Measurements from ENCODE around the gene TWF1. TPM values are rescaled to one million over a fixed set of nuclear protein-coding genes. Genes with fewer than 3 reads are reported as not detected.
"Not testable (repeated sequence)": the region's sequence is repeated elsewhere in the genome, so short reads cannot be mapped to it uniquely, and the experiment has no call there.

TWF1 gene
- 10 to 100 TPM; 12.7 to 30.2 TPM for total RNA-seq

GRCh38 chr12:43805860-43806736, at the start of gene TWF1:
TSS of gene TWF1 (minus strand) at chr12:43806317. CDS start at chr12:43806245, 72 bp downstream.
- Mint-ChIP-seq H3K36me3 (ENCODE audit: low read depth) (peaks cover 40% of the 10 kb centered on the region), H3K27ac (peak within 1 kb of the TSS; percentile 99), H3K4me1 (no peaks in the 10 kb centered on the region), H3K4me3 (peak within 1 kb of the TSS; percentile 95), H3K9me3 (no peaks in the 10 kb centered on the region), H3K27me3 (no peaks in the 10 kb centered on the region)
- ATAC-seq (replicated peaks), result peak; percentile 98

DNA sequence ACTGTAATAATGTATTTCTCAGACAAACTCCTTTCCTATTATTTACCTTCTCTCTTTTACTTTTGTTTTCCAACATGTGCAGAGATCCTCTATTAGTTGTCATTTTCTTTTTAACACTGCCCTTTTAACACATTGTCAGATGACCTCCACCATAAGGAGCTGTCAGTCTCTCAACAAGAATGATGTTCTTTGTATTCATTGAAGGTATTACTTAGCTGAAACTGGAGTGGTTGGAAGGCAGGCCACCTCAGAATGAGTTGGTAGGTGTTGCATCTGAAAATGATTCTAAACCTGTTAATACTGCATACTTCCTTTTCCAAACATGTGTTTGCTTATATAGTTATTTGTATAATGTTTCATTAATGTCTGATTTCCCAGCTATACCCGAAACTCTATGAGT, 46.6 kb upstream of the TWF1 start:
- H3K27ac Mint-ChIP-seq, result no peak overlapping the region
- no peaks in the 10 kb centered on the region for H3K27me3 Mint-ChIP-seq
- no peaks in the 10 kb centered on the region for H3K9me3 Mint-ChIP-seq
- no peak overlapping the region for H3K4me3 Mint-ChIP-seq
- H3K4me1 Mint-ChIP-seq, result no peaks in the 10 kb centered on the region
- H3K36me3 Mint-ChIP-seq (ENCODE audit: low read depth), result no peaks in the 10 kb centered on the region
- no peak for ATAC-seq (replicated peaks)

DNA sequence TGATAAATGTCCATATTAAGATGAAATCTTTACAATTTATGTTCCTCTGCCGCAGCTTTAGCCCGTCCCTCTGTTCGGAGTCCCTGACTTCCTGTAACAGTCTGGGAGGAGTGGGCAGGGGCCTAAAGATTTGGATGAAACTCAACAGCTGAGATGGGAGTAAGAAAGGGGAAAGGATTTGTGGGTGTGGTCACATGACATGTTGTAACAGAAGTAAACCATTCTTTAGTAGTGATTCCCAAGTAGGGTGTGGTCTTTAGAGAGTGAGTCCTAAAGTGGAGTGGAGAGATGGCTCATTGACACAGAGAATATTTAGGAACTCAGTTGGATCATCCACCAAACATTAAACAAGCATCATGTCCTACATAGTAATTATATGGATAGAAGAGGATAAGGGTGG, 42.7 kb upstream of the TWF1 start:
- no peak overlapping the region for H3K4me3 Mint-ChIP-seq
- peaks cover 4% of the 10 kb centered on the region for H3K36me3 Mint-ChIP-seq (ENCODE audit: low read depth)
- ATAC-seq (replicated peaks), result no peak
- H3K9me3 Mint-ChIP-seq, result peaks cover 4% of the 10 kb centered on the region
- H3K4me1 Mint-ChIP-seq, result no peaks in the 10 kb centered on the region
- H3K27ac Mint-ChIP-seq, result no peak overlapping the region
- H3K27me3 Mint-ChIP-seq, result no peaks in the 10 kb centered on the region

DNA sequence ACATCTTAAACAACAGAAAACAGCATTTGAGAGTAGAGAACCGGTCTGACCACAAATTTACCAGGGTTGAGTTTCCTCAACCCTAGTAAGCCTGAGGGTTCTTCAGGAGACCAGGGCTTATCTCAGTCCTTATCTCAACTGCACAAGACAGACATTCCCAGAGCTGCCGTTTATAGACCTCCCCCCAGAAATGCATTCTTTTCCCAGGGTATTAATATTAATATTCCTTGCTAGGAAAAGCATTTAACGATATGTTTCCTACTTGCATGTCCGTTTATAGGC, 42.0 kb upstream of the TWF1 start:
- Mint-ChIP-seq H3K27ac (no peak overlapping the region), H3K9me3 (peaks cover 4% of the 10 kb centered on the region), H3K4me1 (no peaks in the 10 kb centered on the region), H3K36me3 (ENCODE audit: low read depth) (peaks cover 4% of the 10 kb centered on the region), H3K4me3 (no peak overlapping the region), H3K27me3 (no peaks in the 10 kb centered on the region)
- no peak for ATAC-seq (replicated peaks)

- not testable (repeated sequence) for H3K27me3 Mint-ChIP-seq; H3K27ac Mint-ChIP-seq; H3K36me3 Mint-ChIP-seq (ENCODE audit: low read depth); H3K9me3 Mint-ChIP-seq; ATAC-seq (replicated peaks); H3K4me3 Mint-ChIP-seq; H3K4me1 Mint-ChIP-seq
These were observed 41.5 kb upstream of the TWF1 start for GRCh38 chr12:43847425-43848225.

DNA sequence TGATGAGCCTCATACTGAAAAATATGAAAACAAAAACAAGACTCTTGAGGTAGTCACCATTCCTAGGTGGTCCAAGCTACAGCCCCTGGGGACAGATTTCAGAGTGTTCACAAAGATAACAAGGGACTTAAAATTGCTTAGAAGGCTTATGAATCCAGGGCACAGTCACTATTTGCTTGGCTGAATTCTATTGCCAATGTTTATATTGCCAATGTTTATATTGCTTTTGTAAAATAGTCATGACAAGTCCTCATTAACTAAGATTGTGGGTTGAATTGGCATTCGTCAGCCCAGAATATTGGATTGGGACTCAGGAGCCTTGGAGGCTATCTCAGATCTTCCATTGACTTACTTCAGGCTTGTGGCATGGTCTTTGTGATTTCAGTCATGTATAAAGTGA, 36.1 kb upstream of the TWF1 start:
- Mint-ChIP-seq H3K36me3 (ENCODE audit: low read depth) (peaks cover 4% of the 10 kb centered on the region), H3K4me3 (no peak overlapping the region), H3K27ac (no peak overlapping the region), H3K4me1 (peaks cover 8% of the 10 kb centered on the region), H3K9me3 (no peaks in the 10 kb centered on the region), H3K27me3 (no peaks in the 10 kb centered on the region)
- no peak for ATAC-seq (replicated peaks)

- H3K4me3 Mint-ChIP-seq, result no peak overlapping the region
- peaks cover 14% of the 10 kb centered on the region for H3K4me1 Mint-ChIP-seq
- no peak for ATAC-seq (replicated peaks)
- H3K27ac Mint-ChIP-seq, result no peak overlapping the region
- no peaks in the 10 kb centered on the region for H3K9me3 Mint-ChIP-seq
- H3K27me3 Mint-ChIP-seq, result no peaks in the 10 kb centered on the region
- peaks cover 1% of the 10 kb centered on the region for H3K36me3 Mint-ChIP-seq (ENCODE audit: low read depth)
These were observed 35.1 kb upstream of the TWF1 start for GRCh38 chr12:43841253-43841652.

DNA sequence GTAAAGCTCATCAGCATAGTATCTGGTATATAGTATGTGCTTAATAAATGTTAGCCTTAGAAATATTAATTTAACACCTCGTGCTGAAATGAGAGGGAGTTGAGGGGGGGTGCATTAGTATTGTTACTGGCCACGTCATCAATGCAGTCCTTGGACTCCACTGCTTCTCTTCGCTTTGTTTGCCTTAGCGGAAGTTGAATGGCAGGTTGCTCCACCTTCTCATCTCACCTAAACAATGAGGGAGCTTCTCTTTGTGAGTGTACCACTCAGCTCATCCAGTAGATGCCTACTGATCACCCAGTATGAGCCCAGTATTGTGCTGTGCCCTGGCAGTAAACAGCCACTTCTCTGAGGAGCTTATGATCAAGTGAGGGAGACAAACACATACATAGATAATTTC, 34.2 kb upstream of the TWF1 start:
- no peaks in the 10 kb centered on the region for H3K27me3 Mint-ChIP-seq
- no peaks in the 10 kb centered on the region for H3K36me3 Mint-ChIP-seq (ENCODE audit: low read depth)
- H3K4me1 Mint-ChIP-seq, result peaks cover 16% of the 10 kb centered on the region
- no peak for ATAC-seq (replicated peaks)
- no peak overlapping the region for H3K4me3 Mint-ChIP-seq
- no peak overlapping the region for H3K27ac Mint-ChIP-seq
- H3K9me3 Mint-ChIP-seq, result no peaks in the 10 kb centered on the region

DNA sequence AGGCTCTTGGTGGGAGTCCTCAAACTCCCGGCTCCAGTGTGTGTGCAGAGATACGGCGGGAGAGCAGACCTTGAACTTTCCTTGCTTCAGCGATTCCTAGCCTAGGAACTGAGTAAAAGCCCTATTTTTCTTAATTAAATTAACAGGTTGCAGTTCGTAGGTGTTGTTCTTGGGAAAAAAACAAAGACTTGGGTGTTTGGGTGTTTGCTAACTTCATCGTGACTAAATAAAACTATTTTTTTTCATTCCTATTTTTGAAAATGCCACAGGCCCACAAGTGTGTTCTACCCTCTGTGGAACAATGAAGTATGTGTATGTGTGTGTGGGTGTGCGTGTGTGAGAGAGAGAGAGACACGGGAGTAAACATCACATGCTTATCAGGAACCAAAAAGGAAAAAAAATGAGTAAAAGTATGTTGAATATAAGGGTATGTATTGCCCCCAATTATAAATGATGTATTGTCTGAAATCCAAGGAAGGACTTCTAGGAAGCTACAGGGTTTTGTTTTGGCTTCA, 30.4 kb upstream of the TWF1 start:
- H3K36me3 Mint-ChIP-seq (ENCODE audit: low read depth), result no peaks in the 10 kb centered on the region
- H3K27me3 Mint-ChIP-seq, result no peaks in the 10 kb centered on the region
- H3K9me3 Mint-ChIP-seq, result no peaks in the 10 kb centered on the region
- peak overlapping the region; percentile 78 for H3K27ac Mint-ChIP-seq
- H3K4me1 Mint-ChIP-seq, result peaks cover 35% of the 10 kb centered on the region
- ATAC-seq (replicated peaks), result peak; percentile 29
- peak overlapping the region; percentile 79 for H3K4me3 Mint-ChIP-seq

DNA sequence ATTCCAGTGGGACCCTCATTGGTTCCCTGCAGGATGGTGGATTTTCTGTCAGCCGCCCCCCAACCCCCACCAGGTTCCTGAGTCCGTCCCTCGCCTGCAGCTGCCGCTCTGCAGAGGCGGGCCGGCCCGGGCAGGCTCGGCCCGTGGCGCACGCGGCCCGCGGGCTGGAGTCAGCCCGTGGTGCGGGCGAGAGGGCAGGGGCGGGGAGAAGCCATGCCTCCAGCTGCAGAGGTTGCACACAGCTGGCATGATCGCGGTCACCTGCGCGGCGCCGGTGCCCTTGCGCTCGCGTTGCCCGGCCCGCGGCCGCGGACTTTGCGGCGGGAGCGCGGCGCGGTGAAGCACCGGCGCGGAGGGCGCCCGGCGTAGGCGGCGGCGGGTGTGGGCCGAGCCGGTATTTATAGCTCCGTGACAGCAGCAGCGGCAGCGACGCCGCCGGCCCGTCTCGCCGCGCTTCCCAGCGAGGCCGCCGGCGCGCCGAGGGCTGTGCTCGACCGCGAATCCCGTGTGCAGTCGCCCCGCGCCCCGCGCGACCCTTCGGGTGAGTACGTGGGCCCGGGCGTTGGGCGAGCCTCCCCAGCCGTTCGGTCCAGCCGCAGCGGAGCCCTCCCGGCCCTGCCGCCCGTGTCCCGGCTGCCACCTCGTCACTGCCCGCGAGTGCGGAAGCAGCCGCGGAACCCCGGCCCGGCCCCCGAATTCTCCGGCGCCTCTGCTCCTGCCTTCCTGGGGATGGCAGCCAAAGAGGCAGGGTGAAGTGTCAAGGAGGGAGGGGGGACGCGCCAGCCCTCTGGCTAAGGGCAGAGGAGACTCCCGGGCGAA, 29.7 kb upstream of the TWF1 start, which contains the start of gene TMEM117:
Gene TMEM117 (plus strand): TSS at position 426 of the 819 bp plus-strand sequence.
- H3K36me3 Mint-ChIP-seq (ENCODE audit: low read depth), result no peaks in the 10 kb centered on the region
- H3K9me3 Mint-ChIP-seq, result no peaks in the 10 kb centered on the region
- H3K4me1 Mint-ChIP-seq, result peaks cover 35% of the 10 kb centered on the region

GRCh38 chr12:43835264-43835655, 29.1 kb upstream of the TWF1 start:
- H3K4me1 Mint-ChIP-seq, result peaks cover 35% of the 10 kb centered on the region
- no peak for ATAC-seq (replicated peaks)
- H3K4me3 Mint-ChIP-seq, result peak overlapping the region; percentile 83
- no peaks in the 10 kb centered on the region for H3K27me3 Mint-ChIP-seq
- H3K9me3 Mint-ChIP-seq, result no peaks in the 10 kb centered on the region
- H3K27ac Mint-ChIP-seq, result no peak overlapping the region
- H3K36me3 Mint-ChIP-seq (ENCODE audit: low read depth), result no peaks in the 10 kb centered on the region

More for the DNA sequence above, 29.7 kb upstream of the TWF1 start, which contains the start of gene TMEM117:
- ATAC-seq (replicated peaks), result peak; percentile 69
- no peaks in the 10 kb centered on the region for H3K27me3 Mint-ChIP-seq
- peak within 1 kb of the TSS; percentile 78 for H3K27ac Mint-ChIP-seq
- H3K4me3 Mint-ChIP-seq, result peak within 1 kb of the TSS; percentile 83

DNA sequence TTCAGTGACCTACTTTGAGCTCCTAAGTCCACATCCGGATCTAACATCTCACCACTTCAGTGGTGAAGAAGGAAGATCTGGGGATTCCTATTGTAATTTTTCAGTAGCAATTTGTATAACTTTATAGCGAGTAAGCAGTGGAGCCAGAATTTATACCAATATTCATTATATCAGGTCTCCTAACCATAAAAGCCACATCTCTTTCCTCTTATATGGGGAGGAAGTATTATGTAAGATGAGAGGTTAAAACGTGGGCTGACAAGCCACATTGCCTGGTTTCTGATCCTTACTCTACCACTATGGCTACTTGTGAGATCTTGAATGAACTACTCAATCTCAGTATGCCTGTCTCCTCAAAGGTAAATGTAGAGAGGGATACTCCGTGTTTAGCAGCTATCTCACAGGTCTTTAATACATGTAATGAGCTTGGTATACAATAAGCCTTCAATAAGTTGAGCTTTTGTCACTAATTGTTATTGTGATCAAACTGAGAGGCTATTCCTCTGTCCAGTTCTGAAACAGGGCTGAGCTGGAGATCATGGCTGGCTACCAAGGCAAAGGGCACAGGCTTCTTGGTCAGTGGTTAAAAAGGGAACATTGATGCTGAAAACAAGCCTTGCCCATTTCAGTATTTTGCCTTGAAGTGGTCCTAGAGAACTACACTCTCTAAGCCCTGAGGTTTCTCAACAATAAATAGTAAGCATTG, 26.5 kb upstream of the TWF1 start:
- Mint-ChIP-seq H3K9me3 (no peaks in the 10 kb centered on the region), H3K27me3 (no peaks in the 10 kb centered on the region), H3K4me3 (peak overlapping the region; percentile 40), H3K4me1 (peaks cover 27% of the 10 kb centered on the region), H3K27ac (peak overlapping the region; percentile 60), H3K36me3 (ENCODE audit: low read depth) (no peaks in the 10 kb centered on the region)
- ATAC-seq (replicated peaks), result peak; percentile 65

DNA sequence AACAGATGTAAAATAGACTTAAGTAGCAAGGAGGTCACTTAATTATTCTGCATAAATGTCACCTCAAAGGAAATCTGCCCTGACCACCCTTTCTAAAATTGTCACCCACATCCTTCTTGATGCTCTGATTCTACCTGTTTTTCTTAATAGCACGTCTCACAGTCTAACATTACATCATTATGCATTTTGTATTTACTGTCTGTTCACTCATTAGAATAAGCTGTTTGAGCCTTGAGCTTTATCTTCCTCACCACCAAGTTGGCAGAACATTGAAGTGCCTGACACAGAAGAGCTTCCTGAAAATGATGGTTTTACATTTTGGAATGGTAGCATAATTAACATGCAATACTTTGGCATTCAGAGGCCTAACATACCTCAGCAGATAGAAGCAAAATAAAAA, 21.0 kb upstream of the TWF1 start:
- Mint-ChIP-seq H3K4me3 (no peak overlapping the region), H3K27ac (no peak overlapping the region), H3K36me3 (ENCODE audit: low read depth) (no peaks in the 10 kb centered on the region), H3K4me1 (peaks cover 5% of the 10 kb centered on the region), H3K9me3 (no peaks in the 10 kb centered on the region), H3K27me3 (no peaks in the 10 kb centered on the region)
- no peak for ATAC-seq (replicated peaks)

- Mint-ChIP-seq H3K36me3 (ENCODE audit: low read depth) (no peaks in the 10 kb centered on the region), H3K4me3 (no peak overlapping the region), H3K4me1 (peaks cover 1% of the 10 kb centered on the region), H3K27me3 (no peaks in the 10 kb centered on the region), H3K27ac (no peak overlapping the region), H3K9me3 (no peaks in the 10 kb centered on the region)
- ATAC-seq (replicated peaks), result no peak
These were observed 20.6 kb upstream of the TWF1 start for GRCh38 chr12:43826681-43827080.
